HL-60 (cell line): ENCODE results near the gene SRSF7.
"Not testable (repeated sequence)": the region's sequence is repeated elsewhere in the genome, so short reads cannot be mapped to it uniquely, and the experiment has no call there.

Source experiments
- DNase-seq, 2 experiments: peaks; one replicate each; pipeline ENCODE4 v3.0.0-alpha.2; 2010 to 2020; ENCODE audit warnings: low read depth in 1 of 2, low spot score in 1 of 2
- H3K27ac ChIP-seq: fragments of 250-450 bp; sonication (Bioruptor Pico); replicated peaks from 2 replicates; pipeline ENCODE4 v1.5.1; 2020; ENCODE audit warnings: mild to moderate bottlenecking, moderate library complexity
- H3K27me3 ChIP-seq: fragments of 250-450 bp; sonication (Bioruptor Pico); 2 replicates; pipeline ENCODE4 v1.5.1; 2021; ENCODE audit warnings: mild to moderate bottlenecking, moderate library complexity; ENCODE audit not compliant: insufficient read depth, poor library complexity, severe bottlenecking
- H3K4me3 ChIP-seq: replicated peaks from 2 replicates; pipeline ENCODE4 v1.5.1; 2011; ENCODE audit warnings: mild to moderate bottlenecking, control low read depth, low read length; ENCODE audit not compliant: insufficient read depth
- CTCF ChIP-seq: IDR thresholded peaks from one replicate; pipeline ENCODE4 v1.5.1; 2011; ENCODE audit warnings: low read length, control low read depth, inconsistent platforms; ENCODE audit not compliant: insufficient read depth
- GABPA ChIP-seq: IDR thresholded peaks from 2 replicates; pipeline ENCODE4 v1.6.1; 2012; ENCODE audit warnings: low read depth
- POLR2AphosphoS5 ChIP-seq: IDR thresholded peaks from 2 replicates; pipeline ENCODE4 v1.6.1; 2012; ENCODE audit warnings: low read depth
- REST ChIP-seq: IDR thresholded peaks from 2 replicates; pipeline ENCODE4 v1.6.1; 2012; ENCODE audit warnings: low read depth; ENCODE audit not compliant: insufficient replicate concordance
- SPI1 ChIP-seq: IDR thresholded peaks from 2 replicates; pipeline ENCODE4 v1.6.1; 2012; ENCODE audit warnings: low read depth, mild to moderate bottlenecking, borderline replicate concordance

The SRSF7 gene

GRCh38 chr2:38765149-38765548 is 14.0 kb upstream of the SRSF7 start:
- no peak overlapping the region for H3K4me3 ChIP-seq
- no peak for DNase-seq
- H3K27me3 ChIP-seq = no peaks in the 10 kb centered on the region
- TF ChIP-seq POLR2AphosphoS5 (no peak), CTCF (no peak), SPI1 (no peak), GABPA (no peak)
- H3K27ac ChIP-seq = no peak overlapping the region

- no peak for TF ChIP-seq CTCF
- no peak for TF ChIP-seq REST
- TF ChIP-seq POLR2AphosphoS5 = no peak
- TF ChIP-seq SPI1 = no peak
- no peak for TF ChIP-seq GABPA
- no peak overlapping the region for H3K27ac ChIP-seq
- DNase-seq = no peak
- no peaks in the 10 kb centered on the region for H3K27me3 ChIP-seq
- H3K4me3 ChIP-seq = no peak overlapping the region
Observed at GRCh38 chr2:38763728-38764127, 12.6 kb upstream of the SRSF7 start.

GRCh38 chr2:38763228-38763627 is 12.1 kb upstream of the SRSF7 start:
- TF ChIP-seq CTCF (no peak), POLR2AphosphoS5 (no peak), REST (no peak), SPI1 (no peak), GABPA (no peak)
- no peaks in the 10 kb centered on the region for H3K27me3 ChIP-seq
- DNase-seq = no peak
- no peak overlapping the region for H3K27ac ChIP-seq
- no peak overlapping the region for H3K4me3 ChIP-seq

GRCh38 chr2:38755891-38756290 is 4.7 kb upstream of the SRSF7 start:
- not testable (repeated sequence) for H3K27me3 ChIP-seq, H3K27ac ChIP-seq, DNase-seq, H3K4me3 ChIP-seq
